Activated CD4-positive, alpha-beta memory T cell treated with anti-CD3 and anti-CD28 coated beads, Interleukin-2, amount 10 ng/mL, durations not matched to agents 7 days and 5 days (primary cell): ENCODE measurements around the gene SH3RF3. TPM values are rescaled to one million over a fixed set of nuclear protein-coding genes. Genes with fewer than 3 reads are reported as not detected.

ENCODE experiments used
- CTCF ChIA-PET: fragments of 350-600 bp; sonication (Branson Sonifier 250); formaldehyde crosslinking; loops from one replicate; lab custom pipeline; 2021; ENCODE audit warnings: antibody characterized with exemption, inconsistent platforms; lab: Charles Lee
- POLR2A ChIA-PET: fragments of 350-600 bp; sonication (Branson Sonifier 250); formaldehyde crosslinking; loops from one replicate; lab custom pipeline; 2021; ENCODE audit warnings: antibody characterized with exemption; lab: Charles Lee
- DNase-seq: peaks from one replicate; pipeline ENCODE4 v3.0.0-alpha.2; 2020
- H3K27ac Mint-ChIP-seq: one replicate; pipeline ENCODE4 v1.8.0; 2021; ENCODE audit warnings: mild to moderate bottlenecking, mixed read lengths
- H3K27me3 Mint-ChIP-seq: one replicate; pipeline ENCODE4 v1.8.0; 2021; ENCODE audit warnings: mixed read lengths
- H3K36me3 Mint-ChIP-seq: one replicate; pipeline ENCODE4 v1.8.0; 2021; ENCODE audit warnings: low read depth, mixed read lengths
- H3K4me1 Mint-ChIP-seq: one replicate; pipeline ENCODE4 v1.8.0; 2021; ENCODE audit warnings: mixed read lengths
- H3K4me3 Mint-ChIP-seq: one replicate; pipeline ENCODE4 v1.8.0; 2021; ENCODE audit warnings: mild to moderate bottlenecking, mixed read lengths
- H3K9me3 Mint-ChIP-seq: one replicate; pipeline ENCODE4 v1.8.0; 2021; ENCODE audit warnings: mixed read lengths
- total RNA-seq, 2 experiments: library from RNA; stranded (reverse); gene quantifications; one replicate each; pipeline ENCODE4 v1.2.3, GENCODE V29; 2021

SH3RF3 gene
- total RNA-seq, 2 experiments from 2014 or later, result 0.23 to 0.45 TPM

- Mint-ChIP-seq H3K36me3 (no peaks in the 10 kb centered on the region), H3K4me3 (no peak overlapping the region), H3K4me1 (no peaks in the 10 kb centered on the region), H3K9me3 (no peaks in the 10 kb centered on the region), H3K27ac (no peak overlapping the region), H3K27me3 (peaks cover 7% of the 10 kb centered on the region)
- ChIA-PET POLR2A (no interaction called here), CTCF (no interaction called here)
- no peak for DNase-seq
These were observed 251.7 kb downstream of the SH3RF3 start for GRCh38 chr2:109380502-109381326.

- H3K9me3 Mint-ChIP-seq, result no peaks in the 10 kb centered on the region
These were observed 252.4 kb downstream of the SH3RF3 start for GRCh38 chr2:109381327-109381820.

GRCh38 chr2:109382226-109382895 lies 253.4 kb downstream of the SH3RF3 start:
- no peak overlapping the region for H3K4me3 Mint-ChIP-seq
- H3K36me3 Mint-ChIP-seq, result no peaks in the 10 kb centered on the region

More at GRCh38 chr2:109381327-109381820, 252.4 kb downstream of the SH3RF3 start:
- no peak for DNase-seq
- Mint-ChIP-seq H3K27ac (no peak overlapping the region), H3K4me1 (no peaks in the 10 kb centered on the region), H3K4me3 (no peak overlapping the region), H3K36me3 (no peaks in the 10 kb centered on the region), H3K27me3 (peaks cover 7% of the 10 kb centered on the region)
- POLR2A ChIA-PET, result no interaction called here
- CTCF ChIA-PET, result no interaction called here

GRCh38 chr2:109382951-109383350 lies 253.9 kb downstream of the SH3RF3 start:
- CTCF ChIA-PET, result no interaction called here
- H3K9me3 Mint-ChIP-seq, result no peaks in the 10 kb centered on the region
- H3K36me3 Mint-ChIP-seq, result no peaks in the 10 kb centered on the region
- POLR2A ChIA-PET, result no interaction called here
- H3K4me3 Mint-ChIP-seq, result no peak overlapping the region
- DNase-seq, result no peak
- no peaks in the 10 kb centered on the region for H3K4me1 Mint-ChIP-seq
- no peak overlapping the region for H3K27ac Mint-ChIP-seq
- peaks cover 11% of the 10 kb centered on the region for H3K27me3 Mint-ChIP-seq

More at GRCh38 chr2:109382226-109382895, 253.4 kb downstream of the SH3RF3 start:
- ChIA-PET CTCF (no interaction called here), POLR2A (no interaction called here)
- H3K27ac Mint-ChIP-seq, result no peak overlapping the region
- peaks cover 8% of the 10 kb centered on the region for H3K27me3 Mint-ChIP-seq
- DNase-seq, result no peak
- no peaks in the 10 kb centered on the region for H3K4me1 Mint-ChIP-seq
- H3K9me3 Mint-ChIP-seq, result no peaks in the 10 kb centered on the region

GRCh38 chr2:109383505-109384307 lies 254.7 kb downstream of the SH3RF3 start:
- no peaks in the 10 kb centered on the region for H3K9me3 Mint-ChIP-seq
- H3K36me3 Mint-ChIP-seq, result no peaks in the 10 kb centered on the region
- ChIA-PET POLR2A (no interaction called here), CTCF (no interaction called here)
- peaks cover 10% of the 10 kb centered on the region for H3K27me3 Mint-ChIP-seq
- H3K4me3 Mint-ChIP-seq, result no peak overlapping the region
- DNase-seq, result no peak
- no peak overlapping the region for H3K27ac Mint-ChIP-seq
- H3K4me1 Mint-ChIP-seq, result no peaks in the 10 kb centered on the region

GRCh38 chr2:109384308-109385271 lies 255.6 kb downstream of the SH3RF3 start:
- Mint-ChIP-seq H3K27ac (no peak overlapping the region), H3K4me1 (no peaks in the 10 kb centered on the region), H3K27me3 (peaks cover 10% of the 10 kb centered on the region), H3K9me3 (no peaks in the 10 kb centered on the region), H3K4me3 (no peak overlapping the region), H3K36me3 (no peaks in the 10 kb centered on the region)
- no peak for DNase-seq
- ChIA-PET CTCF (no interaction called here), POLR2A (no interaction called here)

- Mint-ChIP-seq H3K4me3 (no peak overlapping the region), H3K27ac (no peak overlapping the region), H3K36me3 (no peaks in the 10 kb centered on the region), H3K27me3 (peaks cover 12% of the 10 kb centered on the region), H3K4me1 (no peaks in the 10 kb centered on the region), H3K9me3 (no peaks in the 10 kb centered on the region)
- CTCF ChIA-PET, result no interaction called here
- POLR2A ChIA-PET, result no interaction called here
- DNase-seq, result no peak
These were observed 256.5 kb downstream of the SH3RF3 start for GRCh38 chr2:109385506-109385905.

GRCh38 chr2:109386004-109386695 lies 257.1 kb downstream of the SH3RF3 start:
- no peaks in the 10 kb centered on the region for H3K36me3 Mint-ChIP-seq
- ChIA-PET POLR2A (no interaction called here), CTCF (no interaction called here)
- H3K4me1 Mint-ChIP-seq, result no peaks in the 10 kb centered on the region
- H3K9me3 Mint-ChIP-seq, result no peaks in the 10 kb centered on the region
- no peak overlapping the region for H3K27ac Mint-ChIP-seq
- no peak for DNase-seq
- H3K27me3 Mint-ChIP-seq, result peaks cover 13% of the 10 kb centered on the region
- no peak overlapping the region for H3K4me3 Mint-ChIP-seq

- POLR2A ChIA-PET, result no interaction called here
These were observed 258.3 kb downstream of the SH3RF3 start for GRCh38 chr2:109387221-109387735.

GRCh38 chr2:109387778-109388469 lies 258.9 kb downstream of the SH3RF3 start:
- H3K4me3 Mint-ChIP-seq, result no peak overlapping the region
- H3K4me1 Mint-ChIP-seq, result no peaks in the 10 kb centered on the region
- no peaks in the 10 kb centered on the region for H3K9me3 Mint-ChIP-seq
- H3K27ac Mint-ChIP-seq, result no peak overlapping the region
- peaks cover 11% of the 10 kb centered on the region for H3K27me3 Mint-ChIP-seq
- ChIA-PET CTCF (interaction anchor here (0.8 kb wide), 1 partner anchor 11 kb away, joined by 3 read pairs; no protein-coding TSS in a partner anchor), POLR2A (no interaction called here)
- no peaks in the 10 kb centered on the region for H3K36me3 Mint-ChIP-seq
- DNase-seq, result no peak

More at GRCh38 chr2:109387221-109387735, 258.3 kb downstream of the SH3RF3 start:
- H3K4me3 Mint-ChIP-seq, result no peak overlapping the region
- CTCF ChIA-PET, result no interaction called here
- H3K27ac Mint-ChIP-seq, result no peak overlapping the region
- no peaks in the 10 kb centered on the region for H3K9me3 Mint-ChIP-seq
- no peaks in the 10 kb centered on the region for H3K36me3 Mint-ChIP-seq
- no peaks in the 10 kb centered on the region for H3K4me1 Mint-ChIP-seq
- peaks cover 11% of the 10 kb centered on the region for H3K27me3 Mint-ChIP-seq
- no peak for DNase-seq

- no peaks in the 10 kb centered on the region for H3K9me3 Mint-ChIP-seq
These were observed 262.2 kb downstream of the SH3RF3 start for GRCh38 chr2:109391243-109391642.

More at GRCh38 chr2:109391243-109391642, 262.2 kb downstream of the SH3RF3 start:
- ChIA-PET CTCF (no interaction called here), POLR2A (no interaction called here)
- H3K4me3 Mint-ChIP-seq, result no peak overlapping the region
- H3K27me3 Mint-ChIP-seq, result peaks cover 11% of the 10 kb centered on the region
- H3K4me1 Mint-ChIP-seq, result no peaks in the 10 kb centered on the region
- no peak overlapping the region for H3K27ac Mint-ChIP-seq
- no peak for DNase-seq
- H3K36me3 Mint-ChIP-seq, result no peaks in the 10 kb centered on the region
